NCI-H2081 (cell line): ENCODE measurements around the gene KIF1B.

Experiments
- DNase-seq, 2 experiments: peaks; one replicate each; lab custom pipeline; 2025; lab: John Stamatoyannopoulos, UW

KIF1B gene

GRCh38 chr1:10209905-10210810 is at the start of gene KIF1B:
TSS of gene KIF1B (plus strand) at chr1:10210570. CDS start at chr1:10232329, 21,759 bp downstream.
- peak; percentile 97 to 99 for DNase-seq

- no peak for DNase-seq
Measured at GRCh38 chr1:10160907-10161490, 49.4 kb upstream of the KIF1B start.

- DNase-seq, result no peak
Measured at GRCh38 chr1:10161541-10162290, 48.7 kb upstream of the KIF1B start.

GRCh38 chr1:10168912-10169514 is 41.4 kb upstream of the KIF1B start:
- DNase-seq, result no peak

- DNase-seq, result no peak
Measured at GRCh38 chr1:10170239-10170574, 40.2 kb upstream of the KIF1B start.

- no peak for DNase-seq
Measured at GRCh38 chr1:10171105-10171767, 39.1 kb upstream of the KIF1B start.

GRCh38 chr1:10171995-10172669 is 38.2 kb upstream of the KIF1B start:
- DNase-seq, result no peak

GRCh38 chr1:10173582-10173981 is 36.8 kb upstream of the KIF1B start:
- no peak for DNase-seq

GRCh38 chr1:10177876-10178275 is 32.5 kb upstream of the KIF1B start:
- no peak for DNase-seq

GRCh38 chr1:10178597-10179405 is 31.6 kb upstream of the KIF1B start:
- no peak for DNase-seq

- no peak for DNase-seq
Measured at GRCh38 chr1:10179406-10180091, 30.8 kb upstream of the KIF1B start.

- DNase-seq, result no peak
Measured at GRCh38 chr1:10181154-10181553, 29.2 kb upstream of the KIF1B start.

- no peak for DNase-seq
Measured at GRCh38 chr1:10185759-10186158, 24.6 kb upstream of the KIF1B start.

- DNase-seq, result no peak
Measured at GRCh38 chr1:10186331-10187025, 23.9 kb upstream of the KIF1B start.

GRCh38 chr1:10187026-10187334 is 23.4 kb upstream of the KIF1B start:
- DNase-seq, result no peak

- DNase-seq, result no peak
Measured at GRCh38 chr1:10188133-10188650, 22.2 kb upstream of the KIF1B start.

- no peak for DNase-seq
Measured at GRCh38 chr1:10189659-10190058, 20.7 kb upstream of the KIF1B start.

- DNase-seq, result no peak
Measured at GRCh38 chr1:10192263-10192662, 18.1 kb upstream of the KIF1B start.

GRCh38 chr1:10193288-10193687 is 17.1 kb upstream of the KIF1B start:
- DNase-seq, result no peak
